ENCODE measurements around the gene PIWIL4. TPM values are rescaled to one million over a fixed set of nuclear protein-coding genes. Genes with fewer than 3 reads are reported as not detected.

Gene PIWIL4
- total and polyA plus RNA-seq, 8 donors = 1.3 to 7.5 (median 5.7) TPM

- H3K9me3 ChIP-seq = no peaks in the 10 kb centered on the region
- H3K4me1 ChIP-seq = peaks cover 0 to 16% of the 10 kb centered on the region in 2 donors
- no peak for DNase-seq
- ATAC-seq = no peak
- TF ChIP-seq CTCF (IDR thresholded peaks at IDR 0.05) = no peak
- no peak overlapping the region for H3K27ac ChIP-seq
- no peak overlapping the region for H3K4me3 ChIP-seq
- intact Hi-C loops (cut with DNase I) = no loop called here
- H3K36me3 ChIP-seq = no peaks in the 10 kb centered on the region
- no peaks in the 10 kb centered on the region for H3K27me3 ChIP-seq
These were observed 34.0 kb upstream of the PIWIL4 start for GRCh38 chr11:94533206-94533605.

GRCh38 chr11:94533696-94534630, 33.2 kb upstream of the PIWIL4 start:
- H3K36me3 ChIP-seq = no peaks in the 10 kb centered on the region
- no peak overlapping the region for H3K4me3 ChIP-seq
- H3K4me1 ChIP-seq = peaks cover 0 to 16% of the 10 kb centered on the region in 2 donors
- ATAC-seq = peak; percentile 54
- intact Hi-C loops (cut with DNase I) = no loop called here
- no peak for TF ChIP-seq CTCF (IDR thresholded peaks at IDR 0.05)
- DNase-seq = peak in 1 of 4 donors; percentile 33
- no peaks in the 10 kb centered on the region for H3K27me3 ChIP-seq
- no peaks in the 10 kb centered on the region for H3K9me3 ChIP-seq
- H3K27ac ChIP-seq = no peak overlapping the region

GRCh38 chr11:94536386-94536785, 30.8 kb upstream of the PIWIL4 start:
- Histone ChIP-seq H3K9me3 (no peaks in the 10 kb centered on the region), H3K36me3 (no peaks in the 10 kb centered on the region), H3K27me3 (no peaks in the 10 kb centered on the region), H3K27ac (no peak overlapping the region), H3K4me3 (no peak overlapping the region), H3K4me1 (peaks cover 0 to 16% of the 10 kb centered on the region in 2 donors)
- DNase-seq = no peak
- no peak for TF ChIP-seq CTCF (IDR thresholded peaks at IDR 0.05)
- intact Hi-C loops (cut with DNase I) = no loop called here
- no peak for ATAC-seq

GRCh38 chr11:94537031-94537600, 30.1 kb upstream of the PIWIL4 start:
- Histone ChIP-seq H3K4me3 (no peak overlapping the region), H3K9me3 (no peaks in the 10 kb centered on the region), H3K27ac (no peak overlapping the region), H3K27me3 (no peaks in the 10 kb centered on the region), H3K36me3 (no peaks in the 10 kb centered on the region), H3K4me1 (peaks cover 0 to 16% of the 10 kb centered on the region in 2 donors)
- no peak for TF ChIP-seq CTCF (IDR thresholded peaks at IDR 0.05)
- ATAC-seq (peak; percentile 44), DNase-seq (peak in 1 of 4 donors; percentile 28)
- intact Hi-C loops (cut with DNase I) = no loop called here

- no peaks in the 10 kb centered on the region for H3K9me3 ChIP-seq
- H3K27me3 ChIP-seq = no peaks in the 10 kb centered on the region
- H3K36me3 ChIP-seq = no peaks in the 10 kb centered on the region
- H3K27ac ChIP-seq = no peak overlapping the region
- DNase-seq (no peak), ATAC-seq (no peak)
- no peak for TF ChIP-seq CTCF (IDR thresholded peaks at IDR 0.05)
- intact Hi-C loops (cut with DNase I) = no loop called here
- peaks cover 0 to 14% of the 10 kb centered on the region in 2 donors for H3K4me1 ChIP-seq
- H3K4me3 ChIP-seq = no peak overlapping the region
These were observed 27.7 kb upstream of the PIWIL4 start for GRCh38 chr11:94539420-94539819.
